HL-60 (cell line): ENCODE results near the gene MTG2.

Experiments
- DNase-seq, 2 experiments: peaks; one replicate each; pipeline ENCODE4 v3.0.0-alpha.2; 2010 to 2020; ENCODE audit warnings: low read depth in 1 of 2, low spot score in 1 of 2
- H3K27ac ChIP-seq: fragments of 250-450 bp; sonication (Bioruptor Pico); replicated peaks from 2 replicates; pipeline ENCODE4 v1.5.1; 2020; ENCODE audit warnings: mild to moderate bottlenecking, moderate library complexity
- H3K27me3 ChIP-seq: fragments of 250-450 bp; sonication (Bioruptor Pico); 2 replicates; pipeline ENCODE4 v1.5.1; 2021; ENCODE audit warnings: mild to moderate bottlenecking, moderate library complexity; ENCODE audit not compliant: insufficient read depth, poor library complexity, severe bottlenecking
- H3K4me3 ChIP-seq: replicated peaks from 2 replicates; pipeline ENCODE4 v1.5.1; 2011; ENCODE audit warnings: mild to moderate bottlenecking, control low read depth, low read length; ENCODE audit not compliant: insufficient read depth
- CTCF ChIP-seq: IDR thresholded peaks from one replicate; pipeline ENCODE4 v1.5.1; 2011; ENCODE audit warnings: low read length, control low read depth, inconsistent platforms; ENCODE audit not compliant: insufficient read depth
- GABPA ChIP-seq: IDR thresholded peaks from 2 replicates; pipeline ENCODE4 v1.6.1; 2012; ENCODE audit warnings: low read depth
- POLR2AphosphoS5 ChIP-seq: IDR thresholded peaks from 2 replicates; pipeline ENCODE4 v1.6.1; 2012; ENCODE audit warnings: low read depth
- SPI1 ChIP-seq: IDR thresholded peaks from 2 replicates; pipeline ENCODE4 v1.6.1; 2012; ENCODE audit warnings: low read depth, mild to moderate bottlenecking, borderline replicate concordance
- TF ChIP-seq, protein P1 (sequence below): IDR thresholded peaks from 2 replicates; pipeline ENCODE4 v1.6.1; 2012; ENCODE audit warnings: low read depth; ENCODE audit not compliant: insufficient replicate concordance

The MTG2 gene

DNA sequence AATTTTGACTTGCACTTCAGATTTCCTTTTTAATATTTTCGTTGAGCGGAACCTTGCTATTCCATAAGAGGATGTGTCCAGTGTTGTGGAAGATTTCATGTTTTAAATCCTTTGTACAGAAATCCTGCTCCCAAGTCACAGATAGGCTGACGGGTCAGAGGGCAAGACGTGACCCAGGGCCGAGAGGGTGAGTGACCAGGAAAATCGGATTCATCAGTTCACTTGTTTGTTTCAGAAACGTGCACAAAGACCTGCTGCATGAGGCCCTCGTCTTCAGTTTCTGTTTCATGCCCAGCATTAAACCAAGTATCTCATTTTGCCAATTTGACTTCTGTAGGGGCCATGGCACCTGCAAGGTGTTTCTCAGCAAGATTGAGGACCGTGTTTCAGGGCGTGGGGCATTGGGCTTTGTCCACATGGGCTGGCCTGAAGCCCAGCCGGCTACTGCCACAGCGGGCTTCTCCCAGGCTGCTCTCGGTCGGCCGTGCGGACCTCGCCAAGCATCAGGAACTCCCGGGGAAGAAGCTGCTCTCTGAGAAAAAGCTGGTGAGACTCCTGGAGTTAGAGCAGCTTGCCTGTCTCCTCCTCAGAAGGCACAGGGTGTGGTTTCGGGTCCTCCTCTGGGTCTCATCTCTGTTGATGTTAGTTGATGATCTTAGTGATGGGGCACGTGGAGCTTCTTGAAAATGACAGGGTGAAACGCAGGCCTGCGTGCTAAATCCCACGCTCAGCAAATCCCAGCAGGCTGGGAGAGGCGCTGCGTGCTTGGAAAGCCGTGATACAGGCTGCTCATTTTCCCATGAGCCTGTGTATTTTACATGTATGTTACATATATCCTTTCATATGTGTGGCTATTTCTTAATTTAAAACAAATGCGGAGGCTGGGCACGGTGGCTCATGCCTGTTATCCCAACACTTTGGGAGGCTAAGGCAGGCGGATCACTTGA lies 10.5 kb downstream of the MTG2 start:
- Histone ChIP-seq H3K27me3 (no peaks in the 10 kb centered on the region), H3K4me3 (no peak overlapping the region), H3K27ac (no peak overlapping the region)
- no peak for TF ChIP-seq SPI1
- TF ChIP-seq, protein P1, sequence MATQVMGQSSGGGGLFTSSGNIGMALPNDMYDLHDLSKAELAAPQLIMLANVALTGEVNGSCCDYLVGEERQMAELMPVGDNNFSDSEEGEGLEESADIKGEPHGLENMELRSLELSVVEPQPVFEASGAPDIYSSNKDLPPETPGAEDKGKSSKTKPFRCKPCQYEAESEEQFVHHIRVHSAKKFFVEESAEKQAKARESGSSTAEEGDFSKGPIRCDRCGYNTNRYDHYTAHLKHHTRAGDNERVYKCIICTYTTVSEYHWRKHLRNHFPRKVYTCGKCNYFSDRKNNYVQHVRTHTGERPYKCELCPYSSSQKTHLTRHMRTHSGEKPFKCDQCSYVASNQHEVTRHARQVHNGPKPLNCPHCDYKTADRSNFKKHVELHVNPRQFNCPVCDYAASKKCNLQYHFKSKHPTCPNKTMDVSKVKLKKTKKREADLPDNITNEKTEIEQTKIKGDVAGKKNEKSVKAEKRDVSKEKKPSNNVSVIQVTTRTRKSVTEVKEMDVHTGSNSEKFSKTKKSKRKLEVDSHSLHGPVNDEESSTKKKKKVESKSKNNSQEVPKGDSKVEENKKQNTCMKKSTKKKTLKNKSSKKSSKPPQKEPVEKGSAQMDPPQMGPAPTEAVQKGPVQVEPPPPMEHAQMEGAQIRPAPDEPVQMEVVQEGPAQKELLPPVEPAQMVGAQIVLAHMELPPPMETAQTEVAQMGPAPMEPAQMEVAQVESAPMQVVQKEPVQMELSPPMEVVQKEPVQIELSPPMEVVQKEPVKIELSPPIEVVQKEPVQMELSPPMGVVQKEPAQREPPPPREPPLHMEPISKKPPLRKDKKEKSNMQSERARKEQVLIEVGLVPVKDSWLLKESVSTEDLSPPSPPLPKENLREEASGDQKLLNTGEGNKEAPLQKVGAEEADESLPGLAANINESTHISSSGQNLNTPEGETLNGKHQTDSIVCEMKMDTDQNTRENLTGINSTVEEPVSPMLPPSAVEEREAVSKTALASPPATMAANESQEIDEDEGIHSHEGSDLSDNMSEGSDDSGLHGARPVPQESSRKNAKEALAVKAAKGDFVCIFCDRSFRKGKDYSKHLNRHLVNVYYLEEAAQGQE = no peak
- no peak for TF ChIP-seq GABPA
- no peak for TF ChIP-seq POLR2AphosphoS5
- no peak for TF ChIP-seq CTCF
- no peak for DNase-seq

GRCh38 chr20:62195075-62195405 lies 12.2 kb downstream of the MTG2 start:
- DNase-seq = no peak
- no peak overlapping the region for H3K4me3 ChIP-seq
- TF ChIP-seq CTCF = no peak
- no peak for TF ChIP-seq POLR2AphosphoS5
- no peak for TF ChIP-seq SPI1
- TF ChIP-seq GABPA = no peak
- TF ChIP-seq, protein P1 = no peak
- no peak overlapping the region for H3K27ac ChIP-seq
- H3K27me3 ChIP-seq = no peaks in the 10 kb centered on the region

- no peaks in the 10 kb centered on the region for H3K27me3 ChIP-seq
- TF ChIP-seq CTCF = no peak
- TF ChIP-seq GABPA = no peak
- TF ChIP-seq POLR2AphosphoS5 = no peak
- no peak for TF ChIP-seq SPI1
- TF ChIP-seq, protein P1 = no peak
- no peak for DNase-seq
- H3K4me3 ChIP-seq = no peak overlapping the region
- H3K27ac ChIP-seq = no peak overlapping the region
Observed at GRCh38 chr20:62195736-62196135, 12.9 kb downstream of the MTG2 start.
